ENCODE measurements around the gene CWC27.
A peak's percentile ranks its signal among the peaks of the same experiment; 100 is the strongest.

CWC27 gene

DNA sequence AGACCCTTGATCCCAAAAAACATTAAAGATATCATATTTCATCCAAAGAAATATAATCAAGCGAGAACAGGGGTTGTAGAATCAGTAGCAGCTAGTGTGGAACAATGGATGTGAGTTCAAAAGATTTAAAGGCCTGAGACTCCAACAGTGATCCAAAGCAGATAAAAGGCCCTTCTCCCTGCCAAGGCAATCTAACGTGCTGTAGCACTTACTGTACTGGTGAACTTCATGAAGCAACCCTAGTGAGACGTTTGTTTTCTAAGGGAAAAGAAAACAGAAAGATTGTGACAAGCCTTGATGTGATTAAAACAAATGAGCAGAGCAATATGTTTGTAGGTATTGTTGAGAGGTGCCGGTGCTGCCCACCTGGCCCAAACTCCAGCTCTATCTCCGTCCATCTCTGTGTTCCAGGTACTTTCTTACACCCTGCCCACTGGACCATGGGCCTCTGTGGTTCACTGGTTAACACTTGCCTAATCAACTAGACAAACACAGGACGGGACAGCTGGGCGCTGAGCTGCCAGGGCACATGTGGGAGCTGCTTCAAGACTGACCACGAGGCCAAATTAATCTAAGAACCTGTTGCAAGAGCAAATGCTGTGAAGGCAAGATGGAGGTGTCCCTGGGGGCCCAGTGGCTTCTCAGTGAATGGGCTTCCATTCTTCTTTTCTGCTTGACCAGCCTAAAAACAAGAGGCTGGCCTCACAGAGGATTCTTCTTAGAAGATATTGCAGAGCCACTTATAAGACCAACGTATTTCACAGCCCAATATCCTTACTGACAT lies 265.5 kb downstream of the CWC27 start:
- WGBS: 88% methylated on average over 9 of the region's 9 CpGs
- H3K4me2 ChIP-seq (ENCODE audit: low read length, poor library complexity, severe bottlenecking): no peak overlapping the region

DNA sequence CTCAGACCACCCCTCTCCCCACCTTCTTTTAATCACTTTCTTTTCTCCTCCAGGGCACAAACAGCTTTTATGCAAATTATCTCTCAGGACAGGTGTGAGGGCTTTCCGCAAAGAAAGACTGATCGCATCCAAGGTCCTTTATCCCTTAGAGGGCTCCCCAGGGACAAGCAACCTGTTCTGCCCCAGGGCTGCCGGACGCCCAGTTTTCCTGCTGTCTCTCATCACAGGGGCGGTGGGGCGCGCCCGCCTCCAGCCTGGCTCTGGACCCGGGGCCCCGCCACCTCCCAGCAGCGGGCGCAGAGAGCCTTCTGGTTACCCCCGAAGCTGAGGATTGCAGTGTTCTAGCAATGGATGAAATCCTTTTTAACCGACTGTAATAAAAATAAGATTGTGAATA lies 266.1 kb downstream of the CWC27 start:
- Histone ChIP-seq H3K36me3 (ENCODE audit: control insufficient read depth in 1 of 2, insufficient read depth in 2 of 2, low read depth in 1 of 2, low read length in 2 of 2) (no peaks in the 10 kb centered on the region), H4K91ac (ENCODE audit: low read length) (peak overlapping the region; percentile 87), H2BK12ac (ENCODE audit: low read length in 2 of 2) (peak overlapping the region; percentile 28 to 97), H4K8ac (ENCODE audit: low read length) (peak overlapping the region; percentile 99), H3K79me1 (replicated peaks; ENCODE audit: low read length, poor library complexity, severe bottlenecking) (no peaks in the 10 kb centered on the region), H3K4ac (ENCODE audit: low read depth in 1 of 2, low read length in 2 of 2) (peak overlapping the region in 1 of 2 experiments; percentile 93), H3K18ac (ENCODE audit: low read depth in 1 of 2, low read length in 2 of 2) (peak overlapping the region; percentile 92 to 97), H2AFZ (ENCODE audit: low read depth, low read length) (peak overlapping the region; percentile 63), H2BK15ac (ENCODE audit: low read depth, poor library complexity, severe bottlenecking) (peak overlapping the region; percentile 94), H3K9ac (ENCODE audit: low read length) (peak overlapping the region; percentile 91), H2BK120ac (ENCODE audit: low read depth, low read length) (peak overlapping the region; percentile 86), H3K4me3 (ENCODE audit: insufficient read depth in 1 of 2, low read depth in 1 of 2, low read length in 2 of 2) (peak overlapping the region in 1 of 2 experiments; percentile 64), H3K4me2 (ENCODE audit: low read length, poor library complexity, severe bottlenecking) (peak overlapping the region; percentile 90), H2BK5ac (ENCODE audit: low read depth, low read length, poor library complexity, severe bottlenecking) (no peak overlapping the region), H3K27ac (ENCODE audit: low read length, poor library complexity, severe bottlenecking) (peak overlapping the region; percentile 64), H3K4me1 (ENCODE audit: control insufficient read depth, insufficient read depth, low read depth, low read length) (peaks cover 8% of the 10 kb centered on the region), H3K14ac (ENCODE audit: low read length in 2 of 2) (peak overlapping the region in 1 of 2 experiments; percentile 32), H2AK5ac (ENCODE audit: low read length, severe bottlenecking) (peak overlapping the region; percentile 53), H3K23ac (ENCODE audit: low read length in 2 of 2) (no peak overlapping the region), H3K27me3 (ENCODE audit: control insufficient read depth in 1 of 2, insufficient read depth in 1 of 2, low read length in 2 of 2) (no peaks in the 10 kb centered on the region), H3K9me3 (ENCODE audit: control insufficient read depth, low read length) (peaks cover 4% of the 10 kb centered on the region)
- DNase-seq: no peak
- WGBS: 71% methylated on average over 10 of the region's 14 CpGs

More for the DNA sequence above, 265.5 kb downstream of the CWC27 start:
- peak overlapping the region; percentile 91 for H3K9ac ChIP-seq (ENCODE audit: low read length)
- H2BK120ac ChIP-seq (ENCODE audit: low read depth, low read length): no peak overlapping the region
- H2AFZ ChIP-seq (ENCODE audit: low read depth, low read length): no peak overlapping the region
- peaks cover 4% of the 10 kb centered on the region for H3K9me3 ChIP-seq (ENCODE audit: control insufficient read depth, low read length)
- H3K27me3 ChIP-seq (ENCODE audit: control insufficient read depth in 1 of 2, insufficient read depth in 1 of 2, low read length in 2 of 2): no peaks in the 10 kb centered on the region
- H3K79me1 ChIP-seq (replicated peaks; ENCODE audit: low read length, poor library complexity, severe bottlenecking): no peaks in the 10 kb centered on the region
- peak overlapping the region in 1 of 2 experiments; percentile 64 for H3K4me3 ChIP-seq (ENCODE audit: insufficient read depth in 1 of 2, low read depth in 1 of 2, low read length in 2 of 2)
- H4K91ac ChIP-seq (ENCODE audit: low read length): no peak overlapping the region
- no peak overlapping the region for H3K27ac ChIP-seq (ENCODE audit: low read length, poor library complexity, severe bottlenecking)
- H2AK5ac ChIP-seq (ENCODE audit: low read length, severe bottlenecking): no peak overlapping the region
- H3K18ac ChIP-seq (ENCODE audit: low read depth in 1 of 2, low read length in 2 of 2): peak overlapping the region in 1 of 2 experiments; percentile 92
- no peak overlapping the region for H2BK5ac ChIP-seq (ENCODE audit: low read depth, low read length, poor library complexity, severe bottlenecking)
- H3K14ac ChIP-seq (ENCODE audit: low read length in 2 of 2): no peak overlapping the region
- H3K36me3 ChIP-seq (ENCODE audit: control insufficient read depth in 1 of 2, insufficient read depth in 2 of 2, low read depth in 1 of 2, low read length in 2 of 2): no peaks in the 10 kb centered on the region
- H3K23ac ChIP-seq (ENCODE audit: low read length in 2 of 2): no peak overlapping the region
- DNase-seq: no peak
- peak overlapping the region; percentile 20 to 80 for H3K4ac ChIP-seq (ENCODE audit: low read depth in 1 of 2, low read length in 2 of 2)
- peaks cover 8% of the 10 kb centered on the region for H3K4me1 ChIP-seq (ENCODE audit: control insufficient read depth, insufficient read depth, low read depth, low read length)
- H2BK12ac ChIP-seq (ENCODE audit: low read length in 2 of 2): peak overlapping the region; percentile 28 to 46
- peak overlapping the region; percentile 35 for H4K8ac ChIP-seq (ENCODE audit: low read length)
- no peak overlapping the region for H2BK15ac ChIP-seq (ENCODE audit: low read depth, poor library complexity, severe bottlenecking)

- peak overlapping the region; percentile 88 for H2AFZ ChIP-seq (ENCODE audit: low read depth, low read length)
- H3K4me2 ChIP-seq (ENCODE audit: low read length, poor library complexity, severe bottlenecking): peak overlapping the region; percentile 90
- WGBS: 3% methylated on average over 43 of the region's 68 CpGs
- H3K9ac ChIP-seq (ENCODE audit: low read length): peak overlapping the region; percentile 91
- peak overlapping the region; percentile 71 for H2BK5ac ChIP-seq (ENCODE audit: low read depth, low read length, poor library complexity, severe bottlenecking)
- H3K27ac ChIP-seq (ENCODE audit: low read length, poor library complexity, severe bottlenecking): peak overlapping the region; percentile 83
- peak overlapping the region in 1 of 2 experiments; percentile 68 for H3K14ac ChIP-seq (ENCODE audit: low read length in 2 of 2)
- peaks cover 8% of the 10 kb centered on the region for H3K4me1 ChIP-seq (ENCODE audit: control insufficient read depth, insufficient read depth, low read depth, low read length)
- peak overlapping the region; percentile 71 for H2BK120ac ChIP-seq (ENCODE audit: low read depth, low read length)
- H3K4me3 ChIP-seq (ENCODE audit: insufficient read depth in 1 of 2, low read depth in 1 of 2, low read length in 2 of 2): peak overlapping the region; percentile 59 to 64
- no peaks in the 10 kb centered on the region for H3K79me1 ChIP-seq (replicated peaks; ENCODE audit: low read length, poor library complexity, severe bottlenecking)
- no peaks in the 10 kb centered on the region for H3K36me3 ChIP-seq (ENCODE audit: control insufficient read depth in 1 of 2, insufficient read depth in 2 of 2, low read depth in 1 of 2, low read length in 2 of 2)
- H3K18ac ChIP-seq (ENCODE audit: low read depth in 1 of 2, low read length in 2 of 2): peak overlapping the region; percentile 88 to 97
- peak overlapping the region; percentile 99 for H4K8ac ChIP-seq (ENCODE audit: low read length)
- H2BK15ac ChIP-seq (ENCODE audit: low read depth, poor library complexity, severe bottlenecking): peak overlapping the region; percentile 90
- peak overlapping the region; percentile 57 to 93 for H3K4ac ChIP-seq (ENCODE audit: low read depth in 1 of 2, low read length in 2 of 2)
- H2BK12ac ChIP-seq (ENCODE audit: low read length in 2 of 2): peak overlapping the region; percentile 28 to 30
- H3K27me3 ChIP-seq (ENCODE audit: control insufficient read depth in 1 of 2, insufficient read depth in 1 of 2, low read length in 2 of 2): no peaks in the 10 kb centered on the region
- peak; percentile 97 for DNase-seq
- H3K23ac ChIP-seq (ENCODE audit: low read length in 2 of 2): no peak overlapping the region
- H3K9me3 ChIP-seq (ENCODE audit: control insufficient read depth, low read length): peaks cover 4% of the 10 kb centered on the region
- H2AK5ac ChIP-seq (ENCODE audit: low read length, severe bottlenecking): no peak overlapping the region
- H4K91ac ChIP-seq (ENCODE audit: low read length): peak overlapping the region; percentile 94
These were observed 266.8 kb downstream of the CWC27 start for GRCh38 chr5:65035211-65036206.

Measured in mesenchymal stem cell (in vitro differentiated cells and primary cell).